Fibroblast of lung (primary cell): Measurements from ENCODE around the gene CD83. TPM values are rescaled to one million over a fixed set of nuclear protein-coding genes. Genes with fewer than 3 reads are reported as not detected.

ENCODE experiments used
- DNase-seq, 2 donors: peaks; one replicate each; pipeline versions ENCODE4 v3.0.0 to v3.0.0-alpha.2; 2010; ENCODE audit warnings: low read depth in 2 of 2
- H2AFZ ChIP-seq: 2 replicates; pipeline ENCODE4 v1.5.1; 2012; ENCODE audit warnings: low read length, control low read depth, inconsistent platforms
- H3K27ac ChIP-seq: 2 replicates; pipeline ENCODE4 v1.5.1; 2011; ENCODE audit warnings: low read length, control low read depth; ENCODE audit not compliant: insufficient read depth
- H3K27me3 ChIP-seq: 2 replicates; pipeline ENCODE4 v1.5.1; 2011; ENCODE audit warnings: mild to moderate bottlenecking, low read length; ENCODE audit not compliant: control insufficient read depth, insufficient read depth
- H3K36me3 ChIP-seq: 2 replicates; pipeline ENCODE4 v1.5.1; 2011; ENCODE audit warnings: low read length; ENCODE audit not compliant: control insufficient read depth, insufficient read depth
- H3K4me1 ChIP-seq: 2 replicates; pipeline ENCODE4 v1.5.1; 2011; ENCODE audit warnings: low read length; ENCODE audit not compliant: control insufficient read depth, insufficient read depth; ENCODE audit errors: extremely low read depth
- H3K4me2 ChIP-seq: 2 replicates; pipeline ENCODE4 v1.5.1; 2011; ENCODE audit warnings: low read length, control low read depth; ENCODE audit not compliant: insufficient read depth; ENCODE audit errors: extremely low read depth
- H3K4me3 ChIP-seq, 4 experiments: fragments of 200-600 bp in 1 of 4; sonication (generic) in 1 of 4; replicated peaks in 1 of 4; 2 replicates each; pipeline ENCODE4 v1.5.1; 2011 to 2016; ENCODE audit warnings: low read length in 4 of 4, low read depth in 3 of 4, mild to moderate bottlenecking in 3 of 4, control low read depth in 2 of 4, inconsistent platforms in 1 of 4, mixed read lengths in 1 of 4; ENCODE audit not compliant: insufficient read depth in 1 of 4; ENCODE audit errors: control extremely low read depth in 1 of 4
- H3K79me2 ChIP-seq: 2 replicates; pipeline ENCODE4 v1.5.1; 2012; ENCODE audit warnings: mild to moderate bottlenecking, low read length, inconsistent platforms; ENCODE audit not compliant: control insufficient read depth, insufficient read depth
- H3K9ac ChIP-seq: 2 replicates; pipeline ENCODE4 v1.5.1; 2011; ENCODE audit warnings: mild to moderate bottlenecking, low read length, control low read depth; ENCODE audit not compliant: insufficient read depth
- H3K9me3 ChIP-seq: 2 replicates; pipeline ENCODE4 v1.5.1; 2012; ENCODE audit warnings: low read depth, low read length; ENCODE audit not compliant: control insufficient read depth, insufficient read depth
- H4K20me1 ChIP-seq: 2 replicates; pipeline ENCODE4 v1.5.1; 2011; ENCODE audit warnings: low read length; ENCODE audit not compliant: control insufficient read depth, insufficient read depth; ENCODE audit errors: extremely low read depth
- EZH2 ChIP-seq: IDR thresholded peaks from 2 replicates; pipeline ENCODE4 v1.5.1; 2012; ENCODE audit warnings: low read length, control low read depth, mild to moderate bottlenecking; ENCODE audit errors: missing control alignments
- polyA plus RNA-seq, 2 donors: library from polyadenylated mRNA; depleted of rRNA in 1 of 2; stranded (reverse) in 1 of 2; unstranded in 1 of 2; fragments of >200 nt; gene quantifications; 2 replicates each; pipeline ENCODE4 v1.2.1, GENCODE V29; 2011 to 2012; ENCODE audit warnings: missing spikeins in 1 of 2
- total RNA-seq: library from RNA; depleted of rRNA; stranded (reverse); fragments of >200 nt; gene quantifications from 2 replicates; pipeline ENCODE4 v1.2.1, GENCODE V29; 2014
- TF ChIP-seq, protein P1 (sequence below), 2 donors: IDR thresholded peaks in 1 of 2; conservative IDR thresholded peaks in 1 of 2; 1 replicate in 1 of 2; 2 replicates in 1 of 2; pipeline ENCODE4 v1.5.1; 2011 to 2012; ENCODE audit warnings: low read length in 2 of 2, control low read depth in 1 of 2, inconsistent platforms in 1 of 2, low read depth in 1 of 2, mild to moderate bottlenecking in 1 of 2

Gene CD83
- total and polyA plus RNA-seq, 2 donors (not counting 1 experiment from before 2014, with no cell fraction given): 2.1 to 5.0 TPM

- Histone ChIP-seq H3K27me3 (peaks cover 3% of the 10 kb centered on the region), H2AFZ (no peak overlapping the region), H3K27ac (no peak overlapping the region), H3K79me2 (no peaks in the 10 kb centered on the region), H3K4me3 (no peak overlapping the region), H3K9ac (no peak overlapping the region), H4K20me1 (no peaks in the 10 kb centered on the region), H3K36me3 (no peaks in the 10 kb centered on the region), H3K4me1 (no peaks in the 10 kb centered on the region), H3K4me2 (no peak overlapping the region), H3K9me3 (no peaks in the 10 kb centered on the region)
- no peak for DNase-seq
- TF ChIP-seq, protein P1, sequence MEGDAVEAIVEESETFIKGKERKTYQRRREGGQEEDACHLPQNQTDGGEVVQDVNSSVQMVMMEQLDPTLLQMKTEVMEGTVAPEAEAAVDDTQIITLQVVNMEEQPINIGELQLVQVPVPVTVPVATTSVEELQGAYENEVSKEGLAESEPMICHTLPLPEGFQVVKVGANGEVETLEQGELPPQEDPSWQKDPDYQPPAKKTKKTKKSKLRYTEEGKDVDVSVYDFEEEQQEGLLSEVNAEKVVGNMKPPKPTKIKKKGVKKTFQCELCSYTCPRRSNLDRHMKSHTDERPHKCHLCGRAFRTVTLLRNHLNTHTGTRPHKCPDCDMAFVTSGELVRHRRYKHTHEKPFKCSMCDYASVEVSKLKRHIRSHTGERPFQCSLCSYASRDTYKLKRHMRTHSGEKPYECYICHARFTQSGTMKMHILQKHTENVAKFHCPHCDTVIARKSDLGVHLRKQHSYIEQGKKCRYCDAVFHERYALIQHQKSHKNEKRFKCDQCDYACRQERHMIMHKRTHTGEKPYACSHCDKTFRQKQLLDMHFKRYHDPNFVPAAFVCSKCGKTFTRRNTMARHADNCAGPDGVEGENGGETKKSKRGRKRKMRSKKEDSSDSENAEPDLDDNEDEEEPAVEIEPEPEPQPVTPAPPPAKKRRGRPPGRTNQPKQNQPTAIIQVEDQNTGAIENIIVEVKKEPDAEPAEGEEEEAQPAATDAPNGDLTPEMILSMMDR (conservative IDR thresholded peaks at IDR 0.05 in 1 of 2, IDR thresholded peaks at IDR 0.05 in 1 of 2; ENCODE audit: low read depth in 1 of 2, low read length in 2 of 2): no peak
- no peak for TF ChIP-seq EZH2
Observed at GRCh38 chr6:14110001-14110818, 7.4 kb upstream of the CD83 start.

DNA sequence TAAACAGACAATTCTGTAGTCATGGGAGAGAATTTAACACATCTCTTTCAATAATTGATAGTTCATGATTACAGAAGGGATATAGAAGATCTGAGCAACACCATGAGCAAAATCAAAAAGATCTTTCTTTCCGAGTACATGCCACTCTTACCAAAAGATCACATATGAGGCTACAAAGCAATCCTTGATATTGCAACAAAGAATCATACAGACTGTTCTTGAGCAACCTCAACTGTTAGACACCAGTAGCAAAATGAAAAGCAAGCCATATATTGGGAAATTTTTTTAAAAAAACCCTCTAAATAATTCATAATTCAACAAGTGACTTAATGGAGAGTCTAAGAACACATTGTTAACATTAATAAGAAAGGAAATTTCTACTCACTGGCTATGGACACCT lies 3.6 kb upstream of the CD83 start:
- no peak overlapping the region for H3K9ac ChIP-seq
- no peaks in the 10 kb centered on the region for H3K4me1 ChIP-seq
- DNase-seq: no peak
- H3K27me3 ChIP-seq: peaks cover 3% of the 10 kb centered on the region
- no peak overlapping the region for H3K4me2 ChIP-seq
- no peaks in the 10 kb centered on the region for H3K9me3 ChIP-seq
- H4K20me1 ChIP-seq: no peaks in the 10 kb centered on the region
- no peaks in the 10 kb centered on the region for H3K36me3 ChIP-seq
- H3K79me2 ChIP-seq: no peaks in the 10 kb centered on the region
- H3K4me3 ChIP-seq: no peak overlapping the region
- TF ChIP-seq, protein P1 (conservative IDR thresholded peaks at IDR 0.05 in 1 of 2, IDR thresholded peaks at IDR 0.05 in 1 of 2; ENCODE audit: low read depth in 1 of 2, low read length in 2 of 2): no peak
- TF ChIP-seq EZH2: no peak
- H3K27ac ChIP-seq: no peak overlapping the region
- no peak overlapping the region for H2AFZ ChIP-seq

- Histone ChIP-seq H3K4me3 (peak overlapping the region; percentile 51 to 63 (median 55)), H3K9ac (peak overlapping the region; percentile 7), H3K4me2 (peak overlapping the region; percentile 80), H3K4me1 (no peaks in the 10 kb centered on the region), H3K79me2 (no peaks in the 10 kb centered on the region), H3K27me3 (no peaks in the 10 kb centered on the region), H4K20me1 (no peaks in the 10 kb centered on the region), H2AFZ (peak overlapping the region; percentile 53), H3K36me3 (no peaks in the 10 kb centered on the region), H3K9me3 (no peaks in the 10 kb centered on the region), H3K27ac (no peak overlapping the region)
- no peak for DNase-seq
- TF ChIP-seq, protein P1 (conservative IDR thresholded peaks at IDR 0.05 in 1 of 2, IDR thresholded peaks at IDR 0.05 in 1 of 2; ENCODE audit: low read depth in 1 of 2, low read length in 2 of 2): no peak
- TF ChIP-seq EZH2: no peak
Observed at GRCh38 chr6:14118091-14118439, 493 bp downstream of the CD83 start.
